ENCODE data around the gene PISD.

Gene PISD

DNA sequence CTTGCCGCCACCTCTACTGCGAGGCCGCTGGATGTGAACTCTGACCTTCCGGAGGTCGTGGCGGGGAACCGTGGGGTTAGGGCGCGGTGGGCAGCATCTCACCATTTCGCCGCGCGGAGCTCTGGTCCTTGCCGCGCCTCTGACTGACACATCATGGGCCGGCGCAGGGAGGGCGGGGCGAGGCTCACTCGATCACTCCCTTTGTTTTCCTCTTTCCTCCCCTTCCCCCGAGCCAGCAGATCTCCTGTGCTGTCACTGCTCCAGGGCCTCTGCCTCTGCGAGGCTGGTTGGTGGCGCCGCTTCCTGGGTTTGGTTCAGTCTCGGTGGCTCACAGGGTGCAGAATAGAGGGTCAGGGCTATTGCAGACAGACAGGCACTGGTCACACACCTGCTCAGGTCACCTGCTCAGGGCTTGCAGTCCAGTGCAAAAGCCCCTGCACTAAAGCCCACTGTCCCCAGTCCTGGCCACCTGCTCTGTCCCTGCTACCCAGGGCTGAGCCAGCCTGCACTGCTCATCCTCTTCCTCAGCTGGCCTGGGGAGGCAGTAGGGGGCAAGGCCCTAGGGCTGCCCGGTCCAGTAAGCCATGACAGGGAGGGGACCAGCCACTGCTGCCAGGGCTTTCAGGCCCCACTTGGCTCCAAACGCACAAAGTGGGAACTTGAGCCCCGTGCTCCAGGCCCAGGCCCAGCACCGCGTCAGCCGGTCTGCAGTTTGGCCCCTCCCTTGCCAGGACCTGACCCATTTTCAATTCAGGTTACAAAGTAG, 36.2 kb downstream of the PISD start:
- peak; percentile 33 for DNase-seq (ENCODE audit: low spot score)

DNA sequence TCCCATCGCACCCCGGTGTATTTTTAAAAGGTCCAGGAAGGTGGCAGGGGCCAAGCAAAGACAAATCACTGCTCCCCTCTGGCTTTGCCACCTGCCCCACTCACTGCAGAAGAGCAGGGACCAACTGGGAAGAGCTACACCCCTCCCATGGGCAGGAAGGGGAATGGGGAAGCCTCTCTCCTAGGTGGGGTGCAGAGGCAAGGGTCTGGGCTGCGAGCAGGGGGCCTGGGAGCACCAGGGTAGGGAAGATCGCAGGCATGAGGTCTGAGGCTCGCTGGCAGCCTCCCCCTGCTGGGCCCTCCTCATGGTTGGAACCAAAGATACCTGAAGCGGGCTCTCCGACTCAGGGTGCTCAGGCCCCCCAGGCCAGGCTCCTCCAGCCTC, 36.8 kb downstream of the PISD start:
- DNase-seq (ENCODE audit: low spot score) = no peak

DNA sequence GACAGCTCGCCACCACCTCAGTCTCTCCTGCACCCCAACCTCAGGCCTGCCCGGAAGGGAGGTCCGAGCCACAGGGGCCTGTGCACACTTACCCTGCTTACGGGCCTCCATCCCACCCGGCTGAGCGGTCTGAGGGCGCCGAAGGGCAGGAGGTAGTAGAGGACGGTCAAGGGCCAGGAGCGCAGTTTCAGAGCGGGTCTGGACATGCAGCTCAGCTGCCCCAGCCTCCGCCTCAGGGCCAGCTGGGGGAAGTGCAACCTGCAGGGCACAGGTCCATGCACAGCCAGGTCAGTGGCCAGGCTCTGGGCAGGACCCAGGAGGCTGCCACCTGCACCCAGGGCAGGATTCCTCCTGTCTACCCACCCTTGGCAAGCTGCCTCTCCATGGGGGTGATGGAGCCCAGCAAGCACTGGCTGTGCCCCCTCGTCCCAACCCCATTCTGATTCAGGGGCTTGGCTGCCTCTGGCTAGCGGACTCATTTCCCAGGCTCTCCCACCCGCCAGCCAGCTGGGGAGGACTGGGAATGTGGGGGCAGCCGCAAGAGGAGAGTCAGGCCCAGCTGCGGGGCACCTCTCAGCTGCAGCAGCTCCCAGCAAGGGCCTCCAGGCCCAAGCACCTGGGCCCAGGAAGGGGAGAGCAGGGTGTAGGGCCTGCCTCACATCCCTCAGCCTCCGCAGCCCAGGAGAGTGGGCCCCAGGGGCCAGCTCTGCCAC, 38.3 kb downstream of the PISD start:
- no peak for DNase-seq (ENCODE audit: low spot score)

DNA sequence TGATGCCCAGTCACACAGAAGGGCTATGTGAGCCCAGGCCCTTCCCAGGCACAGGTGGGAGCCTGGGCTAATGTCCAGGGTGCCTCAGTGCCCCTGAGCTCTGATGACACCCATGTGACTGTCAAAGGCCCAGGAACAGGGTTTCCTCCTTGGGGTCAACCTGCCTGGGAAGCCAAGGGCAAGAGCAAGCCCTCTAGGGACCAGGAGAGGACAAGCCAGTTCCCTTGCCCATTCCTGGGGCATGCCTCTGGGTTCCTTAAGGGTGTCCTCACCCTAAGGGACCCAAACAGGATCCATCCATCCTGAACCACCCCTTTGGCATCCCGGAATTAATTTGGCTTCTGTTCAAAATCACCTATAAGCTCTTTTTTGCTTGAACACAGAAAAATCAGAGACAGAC, 39.0 kb downstream of the PISD start:
- no peak for DNase-seq (ENCODE audit: low spot score)

DNA sequence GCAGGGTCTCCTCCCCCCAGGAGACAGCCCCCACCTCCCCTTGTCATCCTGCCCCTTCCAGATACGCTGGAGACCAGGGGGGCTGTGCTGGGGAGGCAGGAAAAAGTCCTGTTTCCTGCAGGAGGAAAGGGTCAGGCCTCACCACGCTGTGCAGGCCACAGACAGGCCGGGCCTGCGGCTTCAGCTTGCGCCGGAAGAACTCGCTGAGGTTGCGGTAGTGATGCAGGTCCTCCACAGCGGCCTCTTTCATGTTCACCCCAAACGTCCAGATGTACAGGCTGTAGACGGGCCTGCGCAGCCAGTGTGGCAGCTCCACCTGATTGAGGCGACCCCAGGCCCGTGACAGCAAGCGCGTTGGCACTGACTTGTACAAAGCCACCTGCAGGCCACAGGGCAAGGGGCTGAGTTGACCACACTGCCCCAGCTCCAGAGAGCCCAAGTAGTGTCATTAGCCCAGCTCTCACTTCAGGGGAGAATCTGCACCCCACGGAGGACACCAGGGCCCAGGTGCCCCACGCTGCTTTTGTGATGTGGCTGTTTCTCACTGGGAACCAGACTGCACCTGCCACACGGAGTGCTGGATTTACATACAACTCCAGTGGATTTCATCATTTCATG, 40.4 kb downstream of the PISD start:
- DNase-seq (ENCODE audit: low spot score) = no peak

DNA sequence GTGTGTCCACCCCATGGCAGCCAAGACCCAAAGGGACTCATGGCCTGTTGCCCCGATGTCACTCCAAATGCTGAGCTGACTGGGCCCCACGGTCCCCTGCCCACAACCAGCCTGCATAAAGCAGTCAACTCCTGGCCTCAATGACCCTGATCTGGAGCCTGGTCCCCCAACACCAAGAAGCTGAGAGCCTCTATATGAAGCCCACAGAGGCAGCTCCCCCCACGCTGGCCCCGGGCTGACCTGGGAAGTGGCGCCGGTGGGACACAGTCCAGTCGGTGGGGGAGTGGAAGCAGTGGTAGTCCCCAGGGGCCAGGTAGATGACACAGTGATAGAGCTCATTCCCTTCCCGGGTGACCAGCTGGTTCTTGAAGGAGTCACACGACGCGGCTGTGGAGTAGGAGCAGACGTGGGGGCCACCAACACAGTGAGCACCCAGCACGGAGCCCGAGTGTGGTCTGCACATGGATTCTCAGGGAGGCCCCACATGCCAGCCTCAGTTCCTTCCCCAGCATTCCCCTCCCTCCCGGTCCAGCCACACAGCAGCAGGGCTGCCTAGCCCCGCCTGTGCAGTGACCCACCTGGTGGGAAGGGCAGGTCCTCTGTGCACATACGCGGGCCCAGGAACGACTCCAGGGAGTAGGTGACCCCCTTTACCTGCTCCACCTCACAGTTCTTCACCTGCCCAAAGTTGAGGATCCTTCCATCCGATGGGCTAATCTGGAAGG, 41.1 kb downstream of the PISD start:
- no peak for DNase-seq (ENCODE audit: low spot score)

DNA sequence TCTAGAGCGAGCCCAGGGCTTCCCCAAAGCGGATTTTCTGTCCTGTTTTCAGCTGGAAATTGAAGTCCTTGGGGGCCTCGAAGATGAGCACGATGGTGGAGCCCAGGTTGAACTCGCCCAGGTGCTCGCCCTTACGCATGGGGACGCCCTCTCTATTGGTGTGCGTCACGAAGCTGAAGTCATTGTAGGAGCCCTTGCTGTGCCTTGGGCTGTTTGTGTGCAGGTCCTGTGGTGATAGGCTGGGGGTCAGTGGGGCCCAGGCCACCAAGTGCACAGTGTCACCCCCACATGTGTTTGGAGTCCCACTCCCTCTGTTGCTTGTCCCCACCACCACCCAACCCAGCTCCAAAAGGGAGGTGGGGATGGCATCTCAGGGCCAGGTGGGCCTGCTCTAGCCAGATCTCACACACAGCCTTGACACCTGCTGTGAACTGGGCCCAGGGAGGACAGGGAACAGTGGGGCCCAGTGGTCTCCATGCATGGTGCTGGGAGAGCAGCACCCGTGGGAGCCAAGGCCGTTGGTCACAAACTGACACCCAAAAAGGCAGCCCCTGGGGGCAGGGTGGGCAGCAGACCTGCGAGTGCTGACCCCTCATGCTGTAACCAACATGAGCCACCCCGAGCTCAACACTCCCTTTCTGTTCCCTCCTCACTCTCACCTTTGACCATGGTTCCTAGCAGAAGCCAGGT, 42.3 kb downstream of the PISD start:
- no peak for DNase-seq (ENCODE audit: low spot score)

DNA sequence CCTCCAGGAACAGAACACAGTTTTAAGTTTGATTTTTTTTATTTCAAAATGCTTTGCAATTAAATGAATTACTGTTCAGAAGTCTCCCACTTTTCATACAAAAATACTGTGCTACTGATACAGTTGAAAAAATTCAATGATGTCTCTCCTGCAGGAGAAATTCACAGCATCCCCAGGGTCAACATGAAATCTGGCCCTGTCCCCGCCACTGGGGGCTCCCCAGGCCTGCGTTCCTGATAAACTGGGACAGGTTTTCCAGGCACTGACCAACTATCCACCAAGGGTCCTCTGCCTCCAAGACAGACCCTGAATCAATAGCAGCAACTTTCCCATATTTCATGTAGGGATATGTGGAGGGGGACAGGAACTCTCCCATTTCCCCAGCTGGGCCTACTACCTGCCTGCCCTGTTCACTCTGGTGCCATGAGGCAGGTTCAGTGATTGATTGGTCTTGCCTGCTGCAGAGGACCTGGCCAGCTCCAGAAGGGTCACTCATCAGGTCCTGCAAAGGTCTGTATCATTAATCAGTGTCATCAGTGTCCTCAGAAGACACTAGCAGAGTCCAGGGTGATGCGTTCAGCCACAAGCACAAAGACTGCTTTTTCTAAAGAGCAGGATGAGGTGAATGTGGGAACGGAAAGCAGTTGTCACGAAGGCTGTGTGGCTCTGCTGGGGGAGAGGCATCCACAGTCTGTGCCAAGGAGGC, 43.4 kb downstream of the PISD start:
- DNase-seq (ENCODE audit: low spot score) = no peak

DNA sequence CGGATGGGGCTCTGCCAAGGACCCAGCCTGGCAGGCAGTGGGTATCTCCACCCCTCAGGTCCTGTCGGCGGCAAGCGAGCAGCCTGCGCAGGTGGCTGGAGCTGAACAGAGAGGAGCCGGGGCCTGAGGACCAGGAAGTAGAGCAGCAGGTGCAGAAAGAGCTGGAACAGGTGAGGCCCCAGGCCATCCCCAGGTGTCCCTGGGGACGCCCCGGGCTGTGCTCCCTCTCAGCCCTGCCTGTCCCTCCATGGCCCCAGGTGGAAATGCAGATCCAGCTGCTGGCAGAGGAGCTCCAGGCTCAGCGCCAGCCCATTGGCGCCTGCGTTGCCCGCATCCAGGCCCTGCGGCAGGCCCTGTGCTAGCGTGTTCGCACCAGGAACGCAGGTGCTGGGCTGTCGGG, 44.0 kb downstream of the PISD start:
- DNase-seq (ENCODE audit: low spot score) = no peak

DNA sequence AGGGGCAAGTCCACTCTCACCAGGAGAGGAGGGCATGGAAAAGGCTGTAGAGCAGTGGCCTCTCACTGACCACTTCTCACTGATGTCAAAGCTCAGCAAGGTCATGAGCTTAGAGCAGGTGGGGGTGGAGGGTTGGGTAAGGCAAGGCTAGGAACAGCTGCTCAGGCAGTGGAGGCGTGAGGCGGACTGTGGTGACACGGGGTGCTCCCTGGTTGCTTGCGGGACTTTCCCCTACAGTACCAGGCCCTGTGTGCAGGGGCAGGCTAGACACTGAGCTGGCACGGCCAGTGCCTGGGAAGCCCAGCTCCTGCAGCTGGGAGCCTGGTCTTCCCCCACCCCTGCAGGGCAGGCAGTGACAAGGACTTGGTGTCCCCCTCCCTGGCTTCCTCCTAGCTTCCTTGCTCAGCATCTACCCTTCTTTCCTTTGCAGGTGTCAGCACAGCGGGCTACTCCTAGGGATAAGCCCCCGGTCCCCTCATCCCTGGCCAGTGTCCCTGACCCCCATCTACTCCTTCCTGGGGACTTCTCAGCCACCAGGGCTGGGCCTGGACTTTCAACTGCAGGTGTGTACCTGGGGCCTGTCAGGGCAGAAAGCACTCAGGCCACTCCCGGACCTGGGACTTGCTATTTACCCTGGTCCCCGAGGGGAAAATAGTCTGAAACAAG, 45.6 kb downstream of the PISD start:
- no peak for DNase-seq (ENCODE audit: low spot score)

DNA sequence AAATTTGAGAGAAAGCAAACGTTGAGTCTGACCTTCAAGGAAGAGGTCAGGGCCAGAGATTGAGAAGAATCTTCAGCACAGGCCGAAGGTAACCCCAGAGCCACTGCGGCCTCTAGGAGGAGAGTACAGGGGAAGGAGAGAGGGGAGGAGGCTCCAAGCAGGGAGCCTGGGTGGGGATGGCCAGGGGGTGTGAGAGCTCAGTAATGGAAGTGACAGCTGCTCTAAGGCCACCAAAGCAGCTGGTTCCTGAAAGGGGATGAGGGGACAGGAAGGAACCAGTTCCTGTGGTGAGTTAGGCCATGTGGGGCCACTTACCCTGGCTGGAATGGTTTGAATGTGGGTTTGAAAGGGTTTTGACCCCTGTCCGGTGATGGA, 46.1 kb downstream of the PISD start:
- DNase-seq (ENCODE audit: low spot score) = no peak

DNA sequence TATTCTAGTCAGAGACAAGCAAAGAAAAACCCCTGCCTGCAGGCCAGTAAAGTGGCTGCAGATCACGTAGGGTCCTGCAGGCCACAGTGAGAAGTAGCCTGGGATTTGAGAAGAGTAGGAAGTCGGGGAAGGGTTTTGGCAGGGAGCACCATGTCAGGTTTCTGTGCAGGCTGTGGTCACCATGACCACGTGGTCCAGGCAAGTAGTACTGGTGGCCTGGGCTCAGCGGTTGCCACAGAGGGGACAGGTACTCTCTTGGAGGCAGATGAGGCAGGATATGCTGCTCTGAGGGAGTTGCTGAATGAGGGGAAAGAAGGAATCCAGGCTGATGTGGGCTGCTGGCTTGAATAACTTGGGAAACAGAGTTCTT, 46.5 kb downstream of the PISD start:
- DNase-seq (ENCODE audit: low spot score) = no peak

DNA sequence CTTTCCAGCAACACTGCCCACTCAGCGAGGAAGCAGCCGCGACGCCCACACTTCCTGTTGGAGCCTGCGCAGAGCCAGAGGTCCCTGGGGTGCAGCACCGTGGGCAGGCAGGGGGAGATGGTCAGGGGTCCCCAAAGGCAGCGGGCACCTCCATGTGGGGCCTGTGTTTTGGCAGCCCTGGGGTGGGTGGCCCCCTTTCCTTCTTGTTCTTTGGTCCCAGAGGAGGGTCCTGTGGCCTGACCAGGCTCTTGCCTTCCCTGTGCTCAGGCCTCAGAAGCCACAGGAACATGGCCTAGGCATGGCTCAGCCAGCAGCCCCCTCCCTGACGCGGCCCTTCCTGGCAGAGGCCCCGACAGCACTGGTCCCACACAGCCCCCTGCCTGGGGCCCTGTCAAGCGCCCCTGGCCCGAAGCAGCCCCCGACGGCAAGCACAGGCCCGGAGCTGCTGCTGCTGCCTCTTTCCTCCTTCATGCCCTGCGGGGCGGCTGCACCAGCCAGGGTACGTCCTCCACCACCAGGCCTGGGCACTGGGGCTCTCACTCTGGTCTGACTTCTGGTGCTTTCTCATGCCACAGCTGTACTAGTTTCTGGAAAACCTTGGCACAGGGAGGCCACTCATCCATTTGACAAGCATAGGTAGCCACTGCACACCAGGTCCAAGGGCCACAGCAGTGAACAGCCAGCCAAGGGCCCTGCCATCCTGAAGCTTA, 47.1 kb downstream of the PISD start:
- no peak for DNase-seq (ENCODE audit: low spot score)

DNA sequence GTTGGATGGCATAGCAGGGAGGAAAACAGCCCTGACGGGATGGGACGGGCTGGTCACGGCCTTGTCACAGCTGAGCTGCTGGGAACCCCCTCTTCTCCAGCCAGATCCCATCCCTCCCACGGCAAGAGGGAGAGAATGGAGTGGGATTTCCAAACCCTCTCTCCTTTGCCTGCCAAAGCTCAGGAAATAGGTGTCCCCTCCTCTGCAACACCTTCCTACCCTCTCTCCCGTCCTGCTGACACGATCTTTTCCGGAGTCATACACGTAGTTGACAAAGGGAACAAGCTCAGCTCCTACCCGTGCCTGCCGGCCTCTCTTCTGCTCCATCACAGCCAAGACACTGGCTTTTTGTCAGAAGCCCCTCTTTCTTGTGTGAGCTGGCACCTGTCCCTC, 48.1 kb downstream of the PISD start:
- no peak for DNase-seq (ENCODE audit: low spot score)

DNA sequence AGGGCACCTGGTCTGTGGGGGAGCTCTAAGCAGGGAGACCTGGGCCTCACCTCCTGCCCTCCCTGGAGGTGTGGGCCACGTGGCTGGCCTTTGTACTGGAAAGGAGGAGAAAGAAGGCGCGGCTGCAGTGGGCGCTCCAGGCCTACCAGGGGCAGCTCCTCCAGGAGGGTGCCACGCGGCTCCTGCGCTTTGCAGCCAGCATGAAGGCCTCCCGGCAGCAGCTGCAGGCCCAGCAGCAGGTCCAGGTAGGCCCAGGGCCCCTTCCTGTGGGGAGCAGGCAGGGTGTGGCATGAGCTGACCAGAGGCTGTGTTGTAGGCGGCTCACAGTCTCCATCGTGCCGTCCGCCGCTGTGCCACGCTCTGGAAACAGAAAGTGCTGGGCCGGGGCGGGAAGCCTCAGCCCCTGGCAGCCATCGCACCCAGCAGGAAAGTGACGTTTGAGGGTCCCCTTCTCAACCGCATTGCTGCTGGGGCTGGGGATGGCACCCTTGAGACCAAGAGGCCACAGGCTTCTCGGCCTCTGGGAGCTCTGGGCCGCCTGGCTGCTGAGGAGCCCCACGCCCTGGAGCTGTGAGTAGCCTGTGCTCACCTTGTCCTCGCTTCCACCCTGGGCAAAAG, 48.6 kb downstream of the PISD start:
- no peak for DNase-seq (ENCODE audit: low spot score)

DNA sequence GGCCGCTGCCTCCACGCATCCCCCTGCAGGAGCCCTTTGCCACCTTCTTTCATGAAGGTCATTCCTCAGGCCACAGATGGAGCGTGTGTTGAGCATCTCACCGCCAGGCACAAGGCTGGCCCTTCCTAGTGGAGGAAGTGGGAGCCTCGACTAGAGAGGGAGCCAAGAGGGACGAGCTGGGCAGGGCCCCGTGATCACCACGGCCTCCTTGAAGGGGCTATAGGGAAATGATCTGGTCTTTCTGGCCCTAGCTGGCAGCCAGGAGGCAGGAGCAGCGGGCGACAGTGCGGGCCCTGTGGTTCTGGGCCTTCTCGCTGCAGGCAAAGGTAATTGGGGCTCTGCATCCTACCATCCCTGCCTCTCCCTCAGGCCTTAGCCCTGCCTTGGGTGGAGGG, 49.1 kb downstream of the PISD start:
- DNase-seq (ENCODE audit: low spot score) = no peak

DNA sequence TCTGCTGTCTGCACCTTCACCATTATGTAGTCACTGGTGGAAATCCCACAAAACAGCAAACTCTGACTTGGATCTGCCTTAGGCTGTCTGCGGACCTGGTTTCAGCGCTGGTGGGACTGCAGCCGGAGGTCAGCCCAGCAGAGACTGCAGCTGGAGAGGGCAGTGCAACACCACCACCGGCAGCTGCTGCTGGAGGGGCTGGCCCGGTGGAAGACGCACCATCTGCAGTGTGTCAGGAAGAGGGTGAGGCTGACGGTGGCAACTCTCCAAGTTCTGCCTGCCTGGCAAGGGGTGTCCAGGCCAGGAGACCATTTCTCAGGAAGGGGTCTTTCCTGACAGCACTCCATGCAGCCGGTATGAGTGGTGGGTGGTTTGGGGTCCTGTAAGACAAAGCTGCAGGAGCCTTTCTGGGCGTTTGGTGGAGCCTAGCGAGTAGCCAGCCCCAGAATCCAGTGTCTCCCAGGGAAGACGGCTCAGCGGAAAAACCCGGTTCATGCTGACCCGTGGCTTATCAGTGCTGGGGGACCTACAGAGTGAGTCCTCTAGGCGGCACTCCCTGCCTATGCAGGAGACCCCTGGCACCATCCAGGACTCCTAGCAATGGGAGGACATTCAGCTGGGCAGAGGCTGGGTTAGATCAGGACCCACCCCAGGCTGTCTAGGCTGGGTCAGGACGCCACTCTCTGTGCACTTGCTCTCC, 50.8 kb downstream of the PISD start:
- no peak for DNase-seq (ENCODE audit: low spot score)

DNA sequence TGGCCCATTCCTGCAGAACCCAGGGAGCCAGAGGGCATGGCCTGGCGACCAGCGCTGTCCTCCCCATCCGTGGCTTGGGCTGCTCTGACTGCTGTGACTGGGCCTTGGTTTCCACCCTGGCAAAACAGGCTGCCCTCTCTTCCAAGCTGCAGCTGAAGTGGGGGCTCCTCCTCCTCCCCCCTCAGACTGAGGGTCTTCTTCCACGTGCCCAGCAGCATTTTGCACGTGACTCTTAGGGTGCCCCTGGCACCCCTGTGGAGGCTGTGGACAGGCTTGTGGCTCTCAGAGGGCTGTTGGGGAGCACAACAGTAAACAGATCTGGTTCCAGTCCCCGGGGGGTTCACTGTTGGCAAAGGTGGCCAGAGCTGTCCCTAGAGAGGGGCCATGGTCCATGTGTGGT, 51.4 kb downstream of the PISD start:
- no peak for DNase-seq (ENCODE audit: low spot score)

DNA sequence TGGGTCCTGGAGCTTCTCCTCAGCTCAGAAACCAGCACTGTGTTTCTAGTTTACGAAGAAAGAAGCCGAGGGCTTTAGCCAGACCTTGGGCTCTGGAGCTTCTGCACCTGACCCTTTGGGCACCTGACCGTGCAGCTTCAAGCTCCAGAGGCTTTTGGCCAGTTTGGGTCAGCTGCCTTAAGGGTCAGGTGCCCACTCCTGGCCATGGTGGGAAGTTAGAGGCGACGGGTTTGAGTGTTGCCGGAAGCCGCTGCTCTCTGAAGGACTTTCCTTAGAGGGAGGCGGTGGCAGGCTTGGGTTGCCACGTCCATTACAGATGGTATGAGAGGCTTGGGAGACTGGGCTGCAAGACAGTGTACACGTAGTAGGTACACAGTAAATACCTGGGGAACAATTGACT, 52.3 kb downstream of the PISD start:
- no peak for DNase-seq (ENCODE audit: low spot score)
